Mesenchymal stem cell (in vitro differentiated cells and primary cell): ENCODE data around the gene RPA1.

Experiments
- DNase-seq: peaks from one replicate; pipeline ENCODE4 v3.0.0-alpha.2; 2013
- H2AFZ ChIP-seq: one replicate; pipeline ENCODE4 v1.6.1; 2013; ENCODE audit warnings: low read depth, mild to moderate bottlenecking, control low read depth, inconsistent platforms, low read length, moderate library complexity
- H2AK5ac ChIP-seq: 2 replicates; pipeline ENCODE4 v1.6.1; 2013; ENCODE audit warnings: low read length, moderate library complexity, mild to moderate bottlenecking, inconsistent platforms; ENCODE audit not compliant: severe bottlenecking
- H2BK120ac ChIP-seq: one replicate; pipeline ENCODE4 v1.6.1; 2013; ENCODE audit warnings: low read depth, mild to moderate bottlenecking, inconsistent platforms, low read length, moderate library complexity
- H2BK12ac ChIP-seq, 2 experiments: one replicate each; pipeline ENCODE4 v1.6.1; 2013; ENCODE audit warnings: inconsistent platforms in 2 of 2, low read length in 2 of 2, mild to moderate bottlenecking in 2 of 2, moderate library complexity in 2 of 2, control low read depth in 1 of 2
- H2BK15ac ChIP-seq: one replicate; pipeline ENCODE4 v1.6.1; 2013; ENCODE audit warnings: mild to moderate bottlenecking, low read depth, inconsistent platforms; ENCODE audit not compliant: poor library complexity, severe bottlenecking
- H2BK5ac ChIP-seq: 2 replicates; pipeline ENCODE4 v1.6.1; 2013; ENCODE audit warnings: low read depth, mild to moderate bottlenecking, low read length, control low read depth, inconsistent platforms; ENCODE audit not compliant: poor library complexity, severe bottlenecking
- H3K14ac ChIP-seq, 2 experiments: one replicate each; pipeline ENCODE4 v1.6.1; 2013; ENCODE audit warnings: inconsistent platforms in 2 of 2, low read length in 2 of 2, control low read depth in 1 of 2, mild to moderate bottlenecking in 1 of 2, moderate library complexity in 1 of 2
- H3K18ac ChIP-seq, 2 experiments: one replicate each; pipeline ENCODE4 v1.6.1; 2013; ENCODE audit warnings: inconsistent platforms in 2 of 2, low read length in 2 of 2, control low read depth in 1 of 2, low read depth in 1 of 2, mild to moderate bottlenecking in 1 of 2
- H3K23ac ChIP-seq, 2 experiments: one replicate each; pipeline ENCODE4 v1.6.1; 2013; ENCODE audit warnings: inconsistent platforms in 2 of 2, low read length in 2 of 2, mild to moderate bottlenecking in 2 of 2, moderate library complexity in 2 of 2, control low read depth in 1 of 2
- H3K27ac ChIP-seq: 2 replicates; pipeline ENCODE4 v1.5.1; 2013; ENCODE audit warnings: mild to moderate bottlenecking, moderate library complexity, low read length, control low read depth, inconsistent platforms; ENCODE audit not compliant: poor library complexity, severe bottlenecking
- H3K27me3 ChIP-seq, 2 experiments: 2 replicates each; pipeline versions ENCODE4 v1.6.1 to v1.7.0; 2013; ENCODE audit warnings: low read length in 2 of 2, mild to moderate bottlenecking in 2 of 2, moderate library complexity in 2 of 2, control low read depth in 1 of 2, inconsistent platforms in 1 of 2; ENCODE audit not compliant: control insufficient read depth in 1 of 2, insufficient read depth in 1 of 2
- H3K36me3 ChIP-seq, 2 experiments: 2 replicates each; pipeline versions ENCODE4 v1.6.1 to v1.7.0; 2013; ENCODE audit warnings: low read length in 2 of 2, control low read depth in 1 of 2, inconsistent platforms in 1 of 2, low read depth in 1 of 2, mild to moderate bottlenecking in 1 of 2; ENCODE audit not compliant: insufficient read depth in 2 of 2, control insufficient read depth in 1 of 2
- H3K4ac ChIP-seq, 2 experiments: one replicate each; pipeline ENCODE4 v1.6.1; 2013; ENCODE audit warnings: inconsistent platforms in 2 of 2, low read length in 2 of 2, mild to moderate bottlenecking in 2 of 2, moderate library complexity in 2 of 2, control low read depth in 1 of 2, low read depth in 1 of 2
- H3K4me1 ChIP-seq: 2 replicates; pipeline ENCODE4 v1.6.1; 2013; ENCODE audit warnings: low read depth, low read length, control low read depth; ENCODE audit not compliant: control insufficient read depth, insufficient read depth
- H3K4me2 ChIP-seq: 2 replicates; pipeline ENCODE4 v1.6.1; 2013; ENCODE audit warnings: low read length, mild to moderate bottlenecking, inconsistent platforms; ENCODE audit not compliant: poor library complexity, severe bottlenecking
- H3K4me3 ChIP-seq, 2 experiments: 2 replicates each; pipeline versions ENCODE4 v1.5.1 to v1.7.0; 2013; ENCODE audit warnings: low read length in 2 of 2, mild to moderate bottlenecking in 2 of 2, control low read depth in 1 of 2, low read depth in 1 of 2; ENCODE audit not compliant: insufficient read depth in 1 of 2
- H3K79me1 ChIP-seq: replicated peaks from 2 replicates; pipeline ENCODE4 v1.6.1; 2013; ENCODE audit warnings: mild to moderate bottlenecking, control low read depth, low read length, inconsistent platforms; ENCODE audit not compliant: poor library complexity, severe bottlenecking
- H3K9ac ChIP-seq: 2 replicates; pipeline ENCODE4 v1.7.0; 2013; ENCODE audit warnings: mild to moderate bottlenecking, low read length, moderate library complexity
- H3K9me3 ChIP-seq: 2 replicates; pipeline ENCODE4 v1.7.0; 2013; ENCODE audit warnings: mild to moderate bottlenecking, low read length; ENCODE audit not compliant: control insufficient read depth
- H4K8ac ChIP-seq: one replicate; pipeline ENCODE4 v1.6.1; 2013; ENCODE audit warnings: inconsistent platforms, mild to moderate bottlenecking, low read length, moderate library complexity
- H4K91ac ChIP-seq: one replicate; pipeline ENCODE4 v1.6.1; 2013; ENCODE audit warnings: mild to moderate bottlenecking, low read length, inconsistent platforms
- WGBS: methylation state at CpG from one replicate; pipeline ENCODE4 v1.1.7; 2013; ENCODE audit warnings: mixed read lengths; 5-methylcytosine and 5-hydroxymethylcytosine counted together

RPA1 gene

GRCh38 chr17:1843947-1844346, 14.1 kb downstream of the RPA1 start:
- no peak overlapping the region for H4K8ac ChIP-seq
- H3K4me2 ChIP-seq, result no peak overlapping the region
- no peak overlapping the region for H2AFZ ChIP-seq
- no peak overlapping the region for H2AK5ac ChIP-seq
- H3K36me3 ChIP-seq, result peaks cover 18 to 57% of the 10 kb centered on the region in 2 experiments
- no peak overlapping the region for H3K4ac ChIP-seq
- H3K27ac ChIP-seq, result no peak overlapping the region
- H2BK15ac ChIP-seq, result no peak overlapping the region
- H3K18ac ChIP-seq, result no peak overlapping the region
- H3K9ac ChIP-seq, result no peak overlapping the region
- over 99% methylated on average over 9 of the region's 9 CpGs for WGBS
- H3K14ac ChIP-seq, result no peak overlapping the region
- H3K9me3 ChIP-seq, result no peaks in the 10 kb centered on the region
- H2BK120ac ChIP-seq, result no peak overlapping the region
- H2BK5ac ChIP-seq, result no peak overlapping the region
- no peaks in the 10 kb centered on the region for H3K27me3 ChIP-seq
- no peak overlapping the region for H3K23ac ChIP-seq
- no peak for DNase-seq
- H3K4me1 ChIP-seq, result no peaks in the 10 kb centered on the region
- H3K4me3 ChIP-seq, result no peak overlapping the region
- no peak overlapping the region for H4K91ac ChIP-seq
- no peak overlapping the region for H2BK12ac ChIP-seq
- peaks cover 19% of the 10 kb centered on the region for H3K79me1 ChIP-seq

- H3K27ac ChIP-seq, result no peak overlapping the region
- no peak overlapping the region for H3K4me3 ChIP-seq
- H3K4ac ChIP-seq, result no peak overlapping the region
- no peaks in the 10 kb centered on the region for H3K27me3 ChIP-seq
- 86% methylated on average over 2 of the region's 3 CpGs for WGBS
- DNase-seq, result no peak
- H3K36me3 ChIP-seq, result peaks cover 21 to 65% of the 10 kb centered on the region in 2 experiments
- no peaks in the 10 kb centered on the region for H3K4me1 ChIP-seq
- H2BK15ac ChIP-seq, result no peak overlapping the region
- H2BK120ac ChIP-seq, result no peak overlapping the region
- H4K8ac ChIP-seq, result no peak overlapping the region
- H3K4me2 ChIP-seq, result no peak overlapping the region
- no peaks in the 10 kb centered on the region for H3K9me3 ChIP-seq
- no peak overlapping the region for H4K91ac ChIP-seq
- no peak overlapping the region for H3K18ac ChIP-seq
- H2AK5ac ChIP-seq, result no peak overlapping the region
- no peak overlapping the region for H3K14ac ChIP-seq
- no peak overlapping the region for H3K9ac ChIP-seq
- H2BK5ac ChIP-seq, result no peak overlapping the region
- H3K23ac ChIP-seq, result no peak overlapping the region
- no peak overlapping the region for H2AFZ ChIP-seq
- H3K79me1 ChIP-seq, result peaks cover 23% of the 10 kb centered on the region
- no peak overlapping the region for H2BK12ac ChIP-seq
Measured at GRCh38 chr17:1847191-1847590, 17.4 kb downstream of the RPA1 start.

GRCh38 chr17:1852327-1852726, 22.5 kb downstream of the RPA1 start:
- Histone ChIP-seq H3K79me1 (peaks cover 10% of the 10 kb centered on the region), H3K23ac (no peak overlapping the region), H3K4me1 (no peaks in the 10 kb centered on the region), H3K4me2 (no peak overlapping the region), H4K8ac (no peak overlapping the region), H2AFZ (no peak overlapping the region), H3K36me3 (peaks cover 22 to 54% of the 10 kb centered on the region in 2 experiments), H2BK120ac (no peak overlapping the region), H2BK12ac (no peak overlapping the region), H3K14ac (no peak overlapping the region), H4K91ac (no peak overlapping the region), H2AK5ac (no peak overlapping the region), H3K27me3 (no peaks in the 10 kb centered on the region), H2BK15ac (no peak overlapping the region), H3K4ac (no peak overlapping the region), H2BK5ac (no peak overlapping the region), H3K9me3 (no peaks in the 10 kb centered on the region), H3K4me3 (no peak overlapping the region), H3K18ac (no peak overlapping the region), H3K27ac (no peak overlapping the region), H3K9ac (no peak overlapping the region)
- DNase-seq, result no peak
- WGBS, result 77% methylated on average over 5 of the region's 6 CpGs

GRCh38 chr17:1853698-1854097, 23.9 kb downstream of the RPA1 start:
- 67% methylated on average over 1 of the region's 3 CpGs for WGBS
- H2BK5ac ChIP-seq, result no peak overlapping the region
- H2AK5ac ChIP-seq, result no peak overlapping the region
- H4K91ac ChIP-seq, result no peak overlapping the region
- H3K27me3 ChIP-seq, result no peaks in the 10 kb centered on the region
- no peak for DNase-seq
- H3K4ac ChIP-seq, result no peak overlapping the region
- H4K8ac ChIP-seq, result no peak overlapping the region
- H3K9me3 ChIP-seq, result no peaks in the 10 kb centered on the region
- peaks cover 21 to 44% of the 10 kb centered on the region in 2 experiments for H3K36me3 ChIP-seq
- no peak overlapping the region for H2BK15ac ChIP-seq
- no peak overlapping the region for H3K14ac ChIP-seq
- peaks cover 10% of the 10 kb centered on the region for H3K79me1 ChIP-seq
- H2AFZ ChIP-seq, result no peak overlapping the region
- H2BK120ac ChIP-seq, result no peak overlapping the region
- no peak overlapping the region for H3K18ac ChIP-seq
- H3K4me2 ChIP-seq, result no peak overlapping the region
- no peak overlapping the region for H3K27ac ChIP-seq
- no peak overlapping the region for H3K23ac ChIP-seq
- H3K4me1 ChIP-seq, result no peaks in the 10 kb centered on the region
- H2BK12ac ChIP-seq, result no peak overlapping the region
- H3K9ac ChIP-seq, result no peak overlapping the region
- H3K4me3 ChIP-seq, result no peak overlapping the region
